ENCODE data around the gene STXBP3.

STXBP3 gene

GRCh38 chr1:108828074-108828961 is 81.8 kb downstream of the STXBP3 start:
- no peak for DNase-seq (ENCODE audit: low read depth)
- TF ChIP-seq CTCF (conservative IDR thresholded peaks at IDR 0.05; ENCODE audit: low read depth, low read length), result peak; percentile 53
- no peak overlapping the region for H3K4me3 ChIP-seq (ENCODE audit: low read length)

GRCh38 chr1:108829498-108829916 is 83.0 kb downstream of the STXBP3 start:
- DNase-seq (ENCODE audit: low read depth), result peak; percentile 77
- TF ChIP-seq CTCF (conservative IDR thresholded peaks at IDR 0.05; ENCODE audit: low read depth, low read length), result no peak
- H3K4me3 ChIP-seq (ENCODE audit: low read length), result no peak overlapping the region

- no peak for DNase-seq (ENCODE audit: low read depth)
- peak overlapping the region; percentile 4 for H3K4me3 ChIP-seq (ENCODE audit: low read length)
Observed at GRCh38 chr1:108830119-108831008, 83.9 kb downstream of the STXBP3 start.

GRCh38 chr1:108831225-108831624 is 84.8 kb downstream of the STXBP3 start:
- H3K4me3 ChIP-seq (ENCODE audit: low read length), result no peak overlapping the region
- DNase-seq (ENCODE audit: low read depth), result no peak
- TF ChIP-seq CTCF (conservative IDR thresholded peaks at IDR 0.05; ENCODE audit: low read depth, low read length), result no peak

More at GRCh38 chr1:108830119-108831008, 83.9 kb downstream of the STXBP3 start:
- TF ChIP-seq CTCF (conservative IDR thresholded peaks at IDR 0.05; ENCODE audit: low read depth, low read length), result no peak

GRCh38 chr1:108832929-108833328 is 86.5 kb downstream of the STXBP3 start:
- no peak for DNase-seq (ENCODE audit: low read depth)
- TF ChIP-seq CTCF (conservative IDR thresholded peaks at IDR 0.05; ENCODE audit: low read depth, low read length), result no peak
- H3K4me3 ChIP-seq (ENCODE audit: low read length), result no peak overlapping the region

- no peak overlapping the region for H3K4me3 ChIP-seq (ENCODE audit: low read length)
- no peak for DNase-seq (ENCODE audit: low read depth)
- TF ChIP-seq CTCF (conservative IDR thresholded peaks at IDR 0.05; ENCODE audit: low read depth, low read length), result no peak
Observed at GRCh38 chr1:108841703-108842102, 95.2 kb downstream of the STXBP3 start.
